NCI-H146 treated with DMSO at 0.1 percent for 48 hours (cell line): ENCODE results near the gene CIAO3.
"Not testable (repeated sequence)": the region's sequence is repeated elsewhere in the genome, so short reads cannot be mapped to it uniquely, and the experiment has no call there.

Experiments
- DNase-seq: peaks from one replicate; lab custom pipeline; 2025; ENCODE audit not compliant: unreplicated experiment; lab: John Stamatoyannopoulos, UW

The CIAO3 gene

GRCh38 chr16:694863-695354 lies 45.9 kb downstream of the CIAO3 start:
- no peak for DNase-seq

GRCh38 chr16:694187-694862 lies 46.5 kb downstream of the CIAO3 start:
- DNase-seq: no peak

- no peak for DNase-seq
Measured at GRCh38 chr16:693766-694165, 47.0 kb downstream of the CIAO3 start.

DNA sequence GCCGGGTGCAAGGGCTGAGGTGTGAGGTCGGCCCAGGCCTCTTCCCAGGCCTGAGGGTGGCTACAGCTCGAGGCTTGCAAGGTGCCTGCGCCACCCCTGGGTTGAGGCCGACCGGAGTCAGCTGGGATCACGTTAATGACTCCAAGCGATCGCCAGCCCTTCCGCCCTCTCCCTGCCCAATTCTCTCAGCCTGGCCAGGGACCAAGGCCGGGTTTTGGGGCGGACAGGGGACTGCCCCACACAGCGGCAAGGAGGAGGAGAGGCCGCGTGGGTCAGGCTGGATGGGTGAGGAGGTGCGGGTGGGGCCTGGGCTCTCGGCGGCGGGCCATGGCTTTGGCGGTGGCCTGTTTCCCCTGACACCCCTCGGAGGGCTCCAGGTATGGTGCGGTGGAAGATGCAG lies 47.4 kb downstream of the CIAO3 start:
- no peak for DNase-seq

GRCh38 chr16:692356-693108 lies 48.3 kb downstream of the CIAO3 start:
- no peak for DNase-seq

GRCh38 chr16:691242-691641 lies 49.6 kb downstream of the CIAO3 start:
- DNase-seq: not testable (repeated sequence)

DNA sequence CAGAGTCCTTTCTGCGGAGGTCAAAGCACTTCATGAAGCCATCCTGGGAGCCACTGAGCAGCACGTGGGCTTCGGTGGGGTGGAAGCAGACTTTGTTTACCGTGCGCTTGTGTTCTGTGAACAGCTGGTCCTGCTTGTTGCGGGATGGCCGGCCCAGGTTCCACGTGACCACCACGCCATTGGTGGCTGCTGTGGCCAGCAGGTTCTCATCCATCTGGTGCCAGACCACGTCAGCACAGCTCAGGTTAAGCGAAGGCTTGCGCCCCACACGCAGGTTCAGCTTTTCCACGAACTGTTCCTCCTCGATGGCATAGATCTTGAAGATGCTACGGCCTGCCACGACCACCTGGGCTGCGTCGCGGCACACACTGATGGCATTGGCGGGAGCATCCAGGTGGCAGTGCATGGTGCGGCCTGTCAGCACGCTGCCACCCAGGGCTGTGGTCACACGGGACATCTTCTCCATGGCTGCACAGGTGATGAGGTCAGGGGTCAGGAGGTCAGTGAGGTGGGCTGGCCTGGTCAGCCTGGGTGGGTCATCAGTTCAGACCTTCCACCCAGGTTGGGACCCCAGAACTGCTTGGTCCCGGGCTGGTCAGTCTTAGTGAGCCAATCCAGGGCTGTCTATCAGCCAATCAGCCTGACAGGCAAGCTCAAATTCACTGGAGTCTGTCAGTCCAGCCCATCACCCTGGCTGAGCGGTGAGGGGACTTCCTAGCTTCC lies 51.5 kb downstream of the CIAO3 start:
- DNase-seq: no peak

DNA sequence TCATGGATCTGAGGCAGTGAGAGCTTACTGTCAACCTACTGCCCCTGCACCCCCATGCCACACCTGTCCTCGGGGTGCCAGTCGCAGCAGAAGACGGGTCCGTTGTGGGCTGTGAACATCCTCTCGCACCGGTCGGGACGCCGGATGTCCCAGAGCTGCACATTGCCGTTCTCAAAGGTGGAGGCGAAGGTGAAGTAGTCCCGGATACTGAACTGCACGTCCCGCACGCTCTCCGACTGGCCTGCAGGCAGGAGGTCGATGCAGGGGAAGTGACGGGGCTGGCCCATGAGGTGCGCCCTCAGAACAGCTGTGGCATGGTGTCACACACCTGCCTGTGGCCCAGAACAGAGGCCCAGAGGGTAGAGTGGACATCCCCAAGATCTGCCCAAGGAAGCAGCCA lies 53.3 kb downstream of the CIAO3 start:
- DNase-seq: no peak

GRCh38 chr16:686459-687260 lies 54.1 kb downstream of the CIAO3 start:
- DNase-seq: no peak

- no peak for DNase-seq
Measured at GRCh38 chr16:685967-686366, 54.8 kb downstream of the CIAO3 start.

GRCh38 chr16:684961-685696 lies 55.7 kb downstream of the CIAO3 start:
- DNase-seq: no peak

DNA sequence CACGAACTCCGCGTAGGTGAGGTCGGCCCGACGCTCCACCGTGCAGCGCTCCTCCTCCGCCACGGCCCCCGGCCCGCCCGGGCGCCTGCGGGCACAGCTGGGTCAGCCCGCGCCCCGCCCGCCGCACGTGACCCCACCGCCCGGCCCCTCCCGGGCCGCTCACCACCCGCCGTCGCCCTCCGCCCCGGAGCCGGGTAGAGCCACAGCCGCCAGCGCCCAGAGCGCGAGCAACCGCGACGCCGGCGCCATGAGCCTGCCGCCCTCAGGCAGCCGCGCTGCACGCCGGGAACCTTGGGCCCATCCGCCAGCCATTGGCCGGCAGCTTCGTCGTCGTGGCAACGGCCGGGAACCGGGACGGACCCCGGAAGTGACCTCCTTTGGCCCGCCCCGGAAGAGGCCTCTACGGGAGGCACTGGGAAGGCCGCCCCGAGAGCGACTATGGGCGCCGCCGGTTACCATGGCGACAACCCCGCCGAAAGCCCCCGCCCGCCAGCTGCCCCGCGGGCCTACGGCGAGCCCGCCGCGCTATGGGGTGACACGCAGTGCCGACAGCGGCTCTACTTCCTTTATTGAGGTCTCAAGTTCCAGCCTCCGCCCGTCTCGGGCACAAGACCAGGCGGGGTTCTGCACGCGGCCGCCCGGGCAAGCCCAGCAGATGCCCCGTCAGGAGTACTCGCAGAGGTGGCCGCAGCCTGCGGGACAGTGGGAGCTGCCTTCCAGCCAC lies 56.6 kb downstream of the CIAO3 start, which contains the start of gene JMJD8:
TSS of gene JMJD8 (minus strand) at position 264 of the 724 bp plus-strand sequence. CDS start at position 249, 15 bp downstream.
- peak; percentile 89 for DNase-seq

GRCh38 chr16:683396-684070 lies 57.3 kb downstream of the CIAO3 start:
- DNase-seq: no peak

DNA sequence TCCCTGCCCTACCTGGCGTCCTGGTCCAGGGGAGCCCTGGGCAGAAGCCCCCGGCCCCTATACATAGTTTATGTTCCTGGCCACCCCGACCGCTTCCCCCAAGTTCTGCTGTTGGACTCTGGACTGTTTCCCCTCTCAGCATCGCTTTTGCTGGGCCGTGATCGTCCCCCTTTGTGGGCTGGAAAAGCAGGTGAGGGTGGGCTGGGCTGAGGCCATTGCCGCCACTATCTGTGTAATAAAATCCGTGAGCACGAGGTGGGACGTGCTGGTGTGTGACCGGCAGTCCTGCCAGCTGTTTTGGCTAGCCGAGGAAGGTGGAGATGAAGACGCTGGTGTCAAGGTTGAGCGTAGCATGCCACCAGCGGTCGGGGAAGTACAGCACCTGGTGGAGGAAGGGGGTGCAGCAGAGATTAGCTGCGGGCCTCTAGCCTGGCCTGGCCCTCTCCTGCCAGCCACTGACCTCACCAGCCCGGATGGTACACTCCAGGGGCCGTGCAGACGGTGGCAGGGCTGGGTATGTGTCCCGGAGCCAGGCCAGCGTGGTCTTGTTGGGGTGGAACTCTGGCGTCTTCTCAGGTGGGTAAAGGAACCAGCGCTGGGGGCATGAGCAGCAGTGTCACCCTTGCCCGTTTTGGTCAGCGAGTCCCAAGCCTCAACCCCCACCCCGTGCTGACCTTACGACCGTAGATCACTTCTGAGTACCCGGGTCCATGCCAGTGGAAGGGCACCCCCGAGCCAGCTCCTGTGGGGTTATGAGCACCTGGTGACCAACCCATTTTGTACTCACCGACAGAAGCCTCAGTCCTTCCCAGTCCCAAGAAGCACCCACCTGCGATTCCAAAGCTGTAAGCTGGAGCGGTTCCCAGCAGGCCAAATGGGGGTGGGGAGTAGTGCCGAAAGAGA lies 58.1 kb downstream of the CIAO3 start:
- DNase-seq: no peak

DNA sequence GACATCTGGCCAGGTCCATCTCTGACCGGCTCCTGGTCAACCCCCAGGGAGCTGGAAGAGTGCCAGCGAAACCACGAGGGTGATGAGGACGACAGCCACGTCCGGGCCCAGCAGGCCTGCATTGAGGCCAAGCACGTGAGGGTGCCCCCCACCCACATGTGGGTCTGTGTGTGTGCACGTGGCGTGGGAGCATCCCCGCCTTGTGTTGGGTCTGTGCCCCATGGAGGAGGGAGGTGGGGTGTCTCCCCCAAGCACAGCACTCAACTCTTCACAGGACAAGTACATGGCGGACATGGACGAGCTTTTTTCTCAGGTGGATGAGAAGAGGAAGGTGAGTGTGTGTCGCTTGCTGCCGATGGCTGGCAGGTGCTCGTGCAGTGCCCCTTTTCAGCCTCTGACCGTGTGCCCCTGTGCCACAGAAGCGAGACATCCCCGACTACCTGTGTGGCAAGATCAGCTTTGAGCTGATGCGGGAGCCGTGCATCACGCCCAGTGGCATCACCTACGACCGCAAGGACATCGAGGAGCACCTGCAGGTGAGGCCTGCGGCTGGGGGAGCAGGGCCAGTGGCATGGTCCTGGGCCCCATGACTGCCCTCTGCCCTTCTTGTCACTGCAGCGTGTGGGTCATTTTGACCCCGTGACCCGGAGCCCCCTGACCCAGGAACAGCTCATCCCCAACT lies 58.9 kb downstream of the CIAO3 start:
- no peak for DNase-seq

DNA sequence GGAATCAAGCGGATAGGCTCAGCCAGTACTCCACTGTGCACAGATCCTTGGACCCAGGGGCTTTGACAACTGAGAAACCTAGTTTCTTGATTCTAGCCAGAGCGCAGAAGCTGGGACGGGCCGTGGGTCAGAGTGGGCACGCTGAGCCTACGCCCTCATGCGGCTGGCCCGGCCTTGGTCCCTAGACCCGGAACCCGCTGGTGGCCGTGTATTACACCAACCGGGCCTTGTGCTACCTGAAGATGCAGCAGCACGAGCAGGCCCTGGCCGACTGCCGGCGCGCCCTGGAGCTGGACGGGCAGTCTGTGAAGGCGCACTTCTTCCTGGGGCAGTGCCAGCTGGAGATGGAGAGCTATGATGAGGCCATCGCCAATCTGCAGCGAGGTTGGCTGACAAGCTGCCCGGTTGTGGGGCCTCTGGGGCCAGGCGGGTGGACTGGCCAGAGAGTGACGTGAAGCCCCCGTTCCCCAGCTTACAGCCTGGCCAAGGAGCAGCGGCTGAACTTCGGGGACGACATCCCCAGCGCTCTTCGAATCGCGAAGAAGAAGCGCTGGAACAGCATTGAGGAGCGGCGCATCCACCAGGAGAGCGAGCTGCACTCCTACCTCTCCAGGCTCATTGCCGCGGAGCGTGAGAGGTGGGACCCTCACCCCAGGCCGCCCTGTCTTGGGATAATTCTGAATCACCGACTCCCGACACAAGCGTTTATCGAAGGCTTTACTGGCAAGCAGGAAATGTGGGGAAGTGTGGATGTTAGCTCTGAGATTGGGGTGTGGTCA lies 59.6 kb downstream of the CIAO3 start:
- DNase-seq: no peak

DNA sequence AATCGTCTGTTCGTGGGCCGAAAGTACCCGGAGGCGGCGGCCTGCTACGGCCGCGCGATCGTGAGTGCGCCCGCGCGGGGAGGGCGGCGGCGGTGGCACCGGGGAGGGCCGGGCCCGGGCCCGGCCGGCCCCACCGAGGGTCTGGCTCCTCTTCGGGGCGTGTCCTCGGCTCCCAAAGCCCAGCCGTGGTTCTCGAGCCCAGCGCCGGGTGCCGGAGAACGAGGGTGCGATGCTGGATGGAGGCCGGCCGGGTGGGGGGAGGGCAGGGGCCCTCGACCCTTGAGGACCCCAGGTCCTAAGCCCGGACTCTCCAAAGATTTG lies 60.2 kb downstream of the CIAO3 start:
- no peak for DNase-seq
